Heart right ventricle (tissue), 16 donors: Measurements from ENCODE around the gene CTBP2. TPM values are rescaled to one million over a fixed set of nuclear protein-coding genes. Genes with fewer than 3 reads are reported as not detected.

ENCODE experiments used
- ATAC-seq, 8 donors: fragments of 200-7000 bp; cut with Tn5 transposase; one replicate each; pipeline ENCODE4 v1.9.1; 2020; ENCODE audit warnings: mild to moderate bottlenecking in 8 of 8, moderate library complexity in 8 of 8, moderate number of reproducible peaks in 1 of 8
- DNase-seq, 2 donors: peaks; one replicate each; pipeline ENCODE4 v3.0.0-alpha.2; 2020
- H3K27ac ChIP-seq, 10 donors: fragments of 200-600 bp; sonication (generic) in 2 of 10; one replicate each; pipeline versions ENCODE4 v1.5.0 to v1.8.0; 2020 to 2022; ENCODE audit warnings: mild to moderate bottlenecking in 3 of 10
- H3K27me3 ChIP-seq, 7 donors: fragments of 200-600 bp; one replicate each; pipeline ENCODE4 v1.8.0; 2021 to 2022; ENCODE audit warnings: mild to moderate bottlenecking in 2 of 7
- H3K36me3 ChIP-seq, 9 donors: fragments of 200-600 bp; sonication (generic) in 1 of 9; one replicate each; pipeline versions ENCODE4 v1.5.0 to v1.8.0; 2020 to 2022; ENCODE audit warnings: mild to moderate bottlenecking in 2 of 9
- H3K4me1 ChIP-seq, 9 donors: fragments of 200-600 bp; sonication (generic) in 1 of 9; one replicate each; pipeline versions ENCODE4 v1.5.0 to v1.8.0; 2020 to 2022; ENCODE audit warnings: mild to moderate bottlenecking in 4 of 9
- H3K4me3 ChIP-seq, 10 donors: fragments of 200-600 bp; sonication (generic) in 2 of 10; one replicate each; pipeline versions ENCODE4 v1.5.0 to v1.8.0; 2020 to 2022; ENCODE audit warnings: mild to moderate bottlenecking in 7 of 10, moderate library complexity in 2 of 10
- H3K9me3 ChIP-seq, 11 donors: fragments of 200-600 bp in 10 of 11; sonication (generic) in 2 of 11; one replicate each; pipeline versions ENCODE4 v1.5.0 to v1.8.0; 2013 to 2022; ENCODE audit warnings: mild to moderate bottlenecking in 2 of 11, control low read depth in 1 of 11, moderate library complexity in 1 of 11
- CTCF ChIP-seq, 9 donors: fragments of 200-600 bp; sonication (generic) in 2 of 9; IDR thresholded peaks; one replicate each; pipeline versions ENCODE4 v1.5.0 to v1.8.0; 2021 to 2022; ENCODE audit warnings: antibody characterized with exemption in 9 of 9, mild to moderate bottlenecking in 5 of 9, moderate library complexity in 1 of 9
- WGBS, 2 donors: extraction: QIAGEN DNeasy Blood & Tissue Kit; methylation state at CpG; one replicate each; pipeline ENCODE4 v1.1.7; 2013; ENCODE audit warnings: inconsistent platforms in 1 of 2; 5-methylcytosine and 5-hydroxymethylcytosine counted together
- intact Hi-C, 10 donors: fragments of 100-400 bp; cut with DNase I; formaldehyde crosslinking; loops; one replicate each; pipeline versions ENCODE4 v1.11.1 to v1.14.2; 2022
- polyA plus RNA-seq, 2 donors: library from polyadenylated mRNA; stranded (reverse); fragments of 200-250 nt; gene quantifications; one replicate each; pipeline ENCODE4 v1.2.3, GENCODE V29; 2013
- total RNA-seq, 10 donors: library from RNA; stranded (reverse); fragmentation: NEBNext Ultra II Directional in 3 of 10; extraction: Animal tissue kit (Norgen Biotek cat#: 25700) in 3 of 10; gene quantifications; one replicate each; pipeline versions ENCODE4 v1.2.1 to v1.2.4, GENCODE V29; 2021 to 2023
- donor health status: Arrhythmogenic right ventricular cardiomyopathy.
- donor health status: ischemic (EF 13 %, LVEDD 7.1; RV severe dilation, severe dysfunction).
- donor health status: healthy with polysubstance abuse.
- donor health status: DM: no; HTN: yes; CAD: no.
- donor health status: DM: no; HTN: no; CAD: no.
- donor health status: ischemic (EF 25% LVEDD 6.9; RV normal size, moderate dysfunction).
- donor health status: ischemic (EF 25% LVEDD 5.7; RV mildly dilated, moderate dysfunction).
- donor health status: healthy.
- donor health status: DM: yes; HTN: yes; CAD: no.
- donor health status: Ischemic cardiomyopathy.
- donor health status: ischemic (EF 35%, LVEDD 5.7; RV mildly dilated, moderate dysfunction).
- donor health status: nonischemic (EF 11% LVEDD 7.7; RV severe dilation, severe dysfunction).
- donor health status: DM: yes; HTN: yes; CAD: no.
- donor health status: PGD.
- donor health status: ischemic (EF 29% LVEDD 5.4; RV normal size, mild dysfunction).
- donor health status: nonischemic (EF 23%, LVEDD 6.1; RV moderate dilation, normal function).

The CTBP2 gene
- total and polyA plus RNA-seq, 12 donors, result 14.7 to 36.2 (median 26.0) TPM

- DNase-seq (no peak), ATAC-seq (no peak)
- intact Hi-C loops, result no loop called here
- H3K9me3 ChIP-seq, result no peaks in the 10 kb centered on the region
- H3K4me3 ChIP-seq, result no peak overlapping the region
- H3K4me1 ChIP-seq, result peaks cover 13 to 75% (median 50%) of the 10 kb centered on the region in 9 donors
- no peak overlapping the region for H3K27ac ChIP-seq
- no peaks in the 10 kb centered on the region for H3K27me3 ChIP-seq
- 85 to 87% methylated on average over 6 of the region's 6 CpGs for WGBS, 2 donors
- peaks cover 0 to 11% (median 0%) of the 10 kb centered on the region in 9 donors for H3K36me3 ChIP-seq
- TF ChIP-seq CTCF (IDR thresholded peaks at IDR 0.05), result no peak
Observed at GRCh38 chr10:125096371-125096770, 64.0 kb downstream of the CTBP2 start.

GRCh38 chr10:125095776-125096175 is 64.6 kb downstream of the CTBP2 start:
- 43 to 45% methylated on average over 5 of the region's 5 CpGs for WGBS, 2 donors
- Histone ChIP-seq H3K27me3 (no peaks in the 10 kb centered on the region), H3K9me3 (no peaks in the 10 kb centered on the region), H3K4me1 (peaks cover 13 to 75% (median 53%) of the 10 kb centered on the region in 9 donors), H3K27ac (peak overlapping the region in 4 of 10 donors; percentile 25 to 36 (median 28)), H3K36me3 (peaks cover 0 to 11% (median 0%) of the 10 kb centered on the region in 9 donors), H3K4me3 (no peak overlapping the region)
- ATAC-seq, result no peak
- intact Hi-C loops, result no loop called here
- no peak for TF ChIP-seq CTCF (IDR thresholded peaks at IDR 0.05)
- no peak for DNase-seq

- intact Hi-C loops, result no loop called here
- no peak for ATAC-seq
- Histone ChIP-seq H3K9me3 (no peaks in the 10 kb centered on the region), H3K4me3 (no peak overlapping the region), H3K27me3 (no peaks in the 10 kb centered on the region), H3K36me3 (peaks cover 0 to 8% (median 0%) of the 10 kb centered on the region in 9 donors), H3K27ac (peak overlapping the region in 4 of 10 donors; percentile 25 to 36 (median 28)), H3K4me1 (peaks cover 13 to 74% (median 55%) of the 10 kb centered on the region in 9 donors)
- 90 to 93% methylated on average over 6 of the region's 6 CpGs for WGBS, 2 donors
- DNase-seq, result no peak
- TF ChIP-seq CTCF (IDR thresholded peaks at IDR 0.05), result no peak
Observed at GRCh38 chr10:125095228-125095627, 65.1 kb downstream of the CTBP2 start.

- H3K27me3 ChIP-seq, result no peaks in the 10 kb centered on the region
- H3K4me1 ChIP-seq, result peaks cover 15 to 75% (median 57%) of the 10 kb centered on the region in 9 donors
- ATAC-seq (peak in 2 of 8 donors; percentile 23 to 40), DNase-seq (no peak)
- 75 to 90% methylated on average over 8 of the region's 8 CpGs for WGBS, 2 donors
- H3K36me3 ChIP-seq, result peaks cover 0 to 8% (median 0%) of the 10 kb centered on the region in 9 donors
- TF ChIP-seq CTCF (IDR thresholded peaks at IDR 0.05), result no peak
- H3K9me3 ChIP-seq, result no peaks in the 10 kb centered on the region
- no peak overlapping the region for H3K4me3 ChIP-seq
- intact Hi-C loops, result no loop called here
- peak overlapping the region in 2 of 10 donors; percentile 30 to 75 for H3K27ac ChIP-seq
Observed at GRCh38 chr10:125094806-125095205, 65.6 kb downstream of the CTBP2 start.
